ENCODE measurements around the gene PXK. TPM values are rescaled to one million over a fixed set of nuclear protein-coding genes. Genes with fewer than 3 reads are reported as not detected.

PXK gene
- total and polyA plus RNA-seq, 4 donors, result 6.0 to 15.9 (median 12.6) TPM

- Histone ChIP-seq H3K36me3 (ENCODE audit: control insufficient read depth in 4 of 4, insufficient read depth in 3 of 4, low read depth in 1 of 4, low read length in 3 of 4) (peaks cover 0 to 11% (median 6%) of the 10 kb centered on the region in 4 donors), H3K4me1 (ENCODE audit: control insufficient read depth in 4 of 4, insufficient read depth in 4 of 4, low read length in 3 of 4) (peaks cover 2 to 27% (median 21%) of the 10 kb centered on the region in 4 donors), H3K9me3 (ENCODE audit: control insufficient read depth in 4 of 4, low read length in 3 of 4) (no peaks in the 10 kb centered on the region), H3K27ac (ENCODE audit: low read depth in 1 of 2, low read length in 2 of 2) (peak within 1 kb of the TSS; percentile 94 to 98), H3K9ac (ENCODE audit: low read depth in 1 of 2, low read length in 2 of 2) (peak within 1 kb of the TSS; percentile 84 to 97), H3K27me3 (ENCODE audit: control insufficient read depth in 4 of 4, insufficient read depth in 4 of 4, low read length in 3 of 4) (no peaks in the 10 kb centered on the region), H3K4me3 (ENCODE audit: low read depth in 1 of 3, low read length in 3 of 3) (peak within 1 kb of the TSS; percentile 67 to 96 (median 92))
- peak; percentile 99 for DNase-seq (ENCODE audit: low spot score)
- 4% methylated on average over 71 of the region's 71 CpGs for WGBS
- TF ChIP-seq, protein P1, sequence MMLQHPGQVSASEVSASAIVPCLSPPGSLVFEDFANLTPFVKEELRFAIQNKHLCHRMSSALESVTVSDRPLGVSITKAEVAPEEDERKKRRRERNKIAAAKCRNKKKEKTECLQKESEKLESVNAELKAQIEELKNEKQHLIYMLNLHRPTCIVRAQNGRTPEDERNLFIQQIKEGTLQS (IDR thresholded peaks at IDR 0.05), result peak; percentile 66
- peak; percentile 71 to 74 for TF ChIP-seq JUND (IDR thresholded peaks at IDR 0.05)
- peak; percentile 6 for TF ChIP-seq REST (IDR thresholded peaks at IDR 0.05)
- peak; percentile 77 to 95 for TF ChIP-seq GABPA (IDR thresholded peaks at IDR 0.05 in 1 of 2, conservative IDR thresholded peaks at IDR 0.05 in 1 of 2)
- TF ChIP-seq YY1 (IDR thresholded peaks at IDR 0.05), result peak; percentile 65
- peak; percentile 67 for TF ChIP-seq SP1 (IDR thresholded peaks at IDR 0.05)
- peak; percentile 48 to 72 for TF ChIP-seq RXRA (IDR thresholded peaks at IDR 0.05)
- peak; percentile 97 for TF ChIP-seq CTCF (IDR thresholded peaks at IDR 0.05; ENCODE audit: low read depth, low read length, missing input control)
- TF ChIP-seq, protein P2, sequence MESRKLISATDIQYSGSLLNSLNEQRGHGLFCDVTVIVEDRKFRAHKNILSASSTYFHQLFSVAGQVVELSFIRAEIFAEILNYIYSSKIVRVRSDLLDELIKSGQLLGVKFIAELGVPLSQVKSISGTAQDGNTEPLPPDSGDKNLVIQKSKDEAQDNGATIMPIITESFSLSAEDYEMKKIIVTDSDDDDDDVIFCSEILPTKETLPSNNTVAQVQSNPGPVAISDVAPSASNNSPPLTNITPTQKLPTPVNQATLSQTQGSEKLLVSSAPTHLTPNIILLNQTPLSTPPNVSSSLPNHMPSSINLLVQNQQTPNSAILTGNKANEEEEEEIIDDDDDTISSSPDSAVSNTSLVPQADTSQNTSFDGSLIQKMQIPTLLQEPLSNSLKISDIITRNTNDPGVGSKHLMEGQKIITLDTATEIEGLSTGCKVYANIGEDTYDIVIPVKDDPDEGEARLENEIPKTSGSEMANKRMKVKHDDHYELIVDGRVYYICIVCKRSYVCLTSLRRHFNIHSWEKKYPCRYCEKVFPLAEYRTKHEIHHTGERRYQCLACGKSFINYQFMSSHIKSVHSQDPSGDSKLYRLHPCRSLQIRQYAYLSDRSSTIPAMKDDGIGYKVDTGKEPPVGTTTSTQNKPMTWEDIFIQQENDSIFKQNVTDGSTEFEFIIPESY (IDR thresholded peaks at IDR 0.05), result peak; percentile 62
- TF ChIP-seq HNF4G (IDR thresholded peaks at IDR 0.05), result no peak
- TF ChIP-seq FOXA2 (IDR thresholded peaks at IDR 0.05), result no peak
- no peak for TF ChIP-seq FOXA1 (IDR thresholded peaks at IDR 0.05)
- no peak for TF ChIP-seq TAF1 (conservative IDR thresholded peaks at IDR 0.05)
- peak; percentile 22 to 45 for TF ChIP-seq HNF4A (conservative IDR thresholded peaks at IDR 0.05)
- peak; percentile 46 for TF ChIP-seq NR2F2 (IDR thresholded peaks at IDR 0.05)
- TF ChIP-seq, protein P3, sequence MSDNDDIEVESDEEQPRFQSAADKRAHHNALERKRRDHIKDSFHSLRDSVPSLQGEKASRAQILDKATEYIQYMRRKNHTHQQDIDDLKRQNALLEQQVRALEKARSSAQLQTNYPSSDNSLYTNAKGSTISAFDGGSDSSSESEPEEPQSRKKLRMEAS (IDR thresholded peaks at IDR 0.05), result peak; percentile 71
- TF ChIP-seq RAD21 (IDR thresholded peaks at IDR 0.05), result peak; percentile 73 to 89
- peak in 1 of 2 donors; percentile 21 for TF ChIP-seq EGR1 (IDR thresholded peaks at IDR 0.05; ENCODE audit: low read depth in 2 of 2)
Measured at GRCh38 chr3:58305882-58306711, 26.6 kb upstream of the PXK start, which contains the start of the genes HTD2 and RPP14. TSS of gene HTD2 (plus strand) at chr3:58306520. CDS start at chr3:58317614, 11,094 bp downstream. TSS of gene RPP14 (plus strand) at chr3:58306245. CDS start at chr3:58310330, 4,085 bp downstream.
